CD4-positive, alpha-beta T cell treated with Interleukin-6 at 100 ng/mL for 8 hours (primary cell): ENCODE measurements around the gene SPATA25.

Experiments
- DNase-seq: peaks from one replicate; pipeline ENCODE4 v3.0.0-alpha.2; 2020; ENCODE audit warnings: mixed read lengths, low spot score

The SPATA25 gene

GRCh38 chr20:45863543-45864470 lies 23.6 kb downstream of the SPATA25 start:
- no peak for DNase-seq

- no peak for DNase-seq
Observed at GRCh38 chr20:45861221-45862075, 26.0 kb downstream of the SPATA25 start.

- DNase-seq = no peak
Observed at GRCh38 chr20:45860560-45861220, 26.7 kb downstream of the SPATA25 start.

- no peak for DNase-seq
Observed at GRCh38 chr20:45859916-45860315, 27.5 kb downstream of the SPATA25 start.

- peak; percentile 34 for DNase-seq
Observed at GRCh38 chr20:45857882-45858216, 29.6 kb downstream of the SPATA25 start.

- peak; percentile 100 for DNase-seq
Observed at GRCh38 chr20:45857114-45857881, 30.1 kb downstream of the SPATA25 start, which contains the start of the genes ACOT8 and ZSWIM3. TSS of gene ACOT8 (minus strand) at chr20:45857392. CDS start at chr20:45857315, 77 bp downstream. TSS of gene ZSWIM3 (plus strand) at chr20:45857614. CDS start at chr20:45857826, 212 bp downstream.

- DNase-seq = no peak
Observed at GRCh38 chr20:45853484-45853883, 33.9 kb downstream of the SPATA25 start.

GRCh38 chr20:45852326-45852725 lies 35.1 kb downstream of the SPATA25 start:
- no peak for DNase-seq

- no peak for DNase-seq
Observed at GRCh38 chr20:45851501-45851900, 35.9 kb downstream of the SPATA25 start.

GRCh38 chr20:45850926-45851325 lies 36.5 kb downstream of the SPATA25 start:
- no peak for DNase-seq

GRCh38 chr20:45850238-45850637 lies 37.2 kb downstream of the SPATA25 start:
- no peak for DNase-seq

- DNase-seq = no peak
Observed at GRCh38 chr20:45848969-45849582, 38.3 kb downstream of the SPATA25 start.

- DNase-seq = no peak
Observed at GRCh38 chr20:45848421-45848820, 39.0 kb downstream of the SPATA25 start.

- DNase-seq = no peak
Observed at GRCh38 chr20:45845452-45845851, 42.0 kb downstream of the SPATA25 start.

GRCh38 chr20:45843506-45843905 lies 43.9 kb downstream of the SPATA25 start:
- DNase-seq = no peak

- no peak for DNase-seq
Observed at GRCh38 chr20:45842169-45842812, 45.1 kb downstream of the SPATA25 start.

- no peak for DNase-seq
Observed at GRCh38 chr20:45841407-45842129, 45.9 kb downstream of the SPATA25 start.

- no peak for DNase-seq
Observed at GRCh38 chr20:45840700-45841198, 46.7 kb downstream of the SPATA25 start.

- no peak for DNase-seq
Observed at GRCh38 chr20:45836841-45837240, 50.6 kb downstream of the SPATA25 start.
